Measurements from ENCODE around the gene KRT81.

The KRT81 gene

GRCh38 chr12:52264435-52264825 lies 26.9 kb downstream of the KRT81 start:
- CTCF ChIA-PET, result interaction anchor here (0.6 kb wide), 1 partner anchor 132 kb away, joined by 4 read pairs; no protein-coding TSS in a partner anchor
- POLR2A ChIA-PET (ENCODE audit: low non-redundant PET), result no interaction called here
- no peak for DNase-seq (ENCODE audit: low spot score)
- TF ChIP-seq CTCF (conservative IDR thresholded peaks at IDR 0.05; ENCODE audit: low read depth), result no peak
- no peak overlapping the region for H3K27ac ChIP-seq

GRCh38 chr12:52263761-52264434 lies 27.4 kb downstream of the KRT81 start:
- DNase-seq (ENCODE audit: low spot score), result no peak
- TF ChIP-seq CTCF (conservative IDR thresholded peaks at IDR 0.05; ENCODE audit: low read depth), result no peak
- no peak overlapping the region for H3K27ac ChIP-seq
- CTCF ChIA-PET, result interaction anchor here (0.6 kb wide), 1 partner anchor 132 kb away, joined by 4 read pairs; no protein-coding TSS in a partner anchor
- POLR2A ChIA-PET (ENCODE audit: low non-redundant PET), result no interaction called here

GRCh38 chr12:52262286-52262685 lies 29.0 kb downstream of the KRT81 start:
- DNase-seq (ENCODE audit: low spot score), result no peak
- no peak overlapping the region for H3K27ac ChIP-seq
- ChIA-PET CTCF (no interaction called here), POLR2A (ENCODE audit: low non-redundant PET) (no interaction called here)
- TF ChIP-seq CTCF (conservative IDR thresholded peaks at IDR 0.05; ENCODE audit: low read depth), result no peak

GRCh38 chr12:52261208-52261484 lies 30.2 kb downstream of the KRT81 start:
- no peak for DNase-seq (ENCODE audit: low spot score)
- H3K27ac ChIP-seq, result no peak overlapping the region
- TF ChIP-seq CTCF (conservative IDR thresholded peaks at IDR 0.05; ENCODE audit: low read depth), result no peak
- CTCF ChIA-PET, result no interaction called here
- POLR2A ChIA-PET (ENCODE audit: low non-redundant PET), result no interaction called here

GRCh38 chr12:52260361-52261207 lies 30.8 kb downstream of the KRT81 start:
- CTCF ChIA-PET, result no interaction called here
- no peak for DNase-seq (ENCODE audit: low spot score)
- no peak for TF ChIP-seq CTCF (conservative IDR thresholded peaks at IDR 0.05; ENCODE audit: low read depth)
- POLR2A ChIA-PET (ENCODE audit: low non-redundant PET), result no interaction called here
- no peak overlapping the region for H3K27ac ChIP-seq

GRCh38 chr12:52259657-52260243 lies 31.6 kb downstream of the KRT81 start:
- no peak for DNase-seq (ENCODE audit: low spot score)
- ChIA-PET POLR2A (ENCODE audit: low non-redundant PET) (no interaction called here), CTCF (interaction anchor here (0.7 kb wide), 1 partner anchor 239 kb away, joined by 3 read pairs; no protein-coding TSS in a partner anchor)
- H3K27ac ChIP-seq, result no peak overlapping the region
- TF ChIP-seq CTCF (conservative IDR thresholded peaks at IDR 0.05; ENCODE audit: low read depth), result no peak
